Caco-2 (cell line): ENCODE results near the gene RTF1. TPM values are rescaled to one million over a fixed set of nuclear protein-coding genes. Genes with fewer than 3 reads are reported as not detected.

ENCODE experiments used
- BruUV-seq: library from RNA; stranded (reverse); fragments of 400-500 nt; replicated peaks from 2 replicates; lab custom pipeline; 2021; lab: Mats Ljungman, UMichigan
- CTCF ChIA-PET: fragments of 300-600 bp; sonication (Branson Sonifier 250); formaldehyde crosslinking; loops from one replicate; lab custom pipeline; 2022; ENCODE audit warnings: antibody characterized with exemption; lab: Charles Lee
- POLR2A ChIA-PET: fragments of 300-600 bp; sonication (Branson Sonifier 250); formaldehyde crosslinking; loops from one replicate; lab custom pipeline; 2022; ENCODE audit warnings: antibody characterized with exemption; lab: Charles Lee
- DNase-seq, 2 experiments: peaks; one replicate each; pipeline versions ENCODE4 v3.0.0 to v3.0.0-alpha.2; 2020 to 2022
- H3K27me3 ChIP-seq: replicated peaks from 2 replicates; pipeline ENCODE4 v1.6.0; 2011; ENCODE audit warnings: low read length; ENCODE audit not compliant: control insufficient read depth, insufficient read depth
- H3K36me3 ChIP-seq: 2 replicates; pipeline ENCODE4 v1.5.1; 2011; ENCODE audit warnings: low read length; ENCODE audit not compliant: control insufficient read depth, insufficient read depth
- H3K4me1 ChIP-seq: fragments of 250-450 bp; sonication (Bioruptor Pico); 2 replicates; pipeline ENCODE4 v1.5.1; 2020; ENCODE audit warnings: mild to moderate bottlenecking
- H3K4me3 ChIP-seq: 2 replicates; pipeline ENCODE4 v1.5.1; 2011; ENCODE audit warnings: low read depth, mild to moderate bottlenecking, control low read depth, low read length
- H3K9me3 ChIP-seq: fragments of 250-450 bp; sonication (Bioruptor Pico); 2 replicates; pipeline ENCODE4 v1.5.1; 2020; ENCODE audit warnings: mild to moderate bottlenecking, moderate library complexity
- H3K27ac Mint-ChIP-seq: one replicate; pipeline ENCODE4 v1.8.0; 2022; ENCODE audit warnings: mixed read lengths; ENCODE audit not compliant: unreplicated experiment
- H3K27me3 Mint-ChIP-seq: one replicate; pipeline ENCODE4 v1.8.0; 2022; ENCODE audit warnings: mixed read lengths; ENCODE audit not compliant: insufficient read depth, unreplicated experiment
- H3K36me3 Mint-ChIP-seq: one replicate; pipeline ENCODE4 v1.8.0; 2022; ENCODE audit warnings: mild to moderate bottlenecking, mixed read lengths; ENCODE audit not compliant: insufficient read depth, unreplicated experiment
- H3K4me1 Mint-ChIP-seq: one replicate; pipeline ENCODE4 v1.8.0; 2022; ENCODE audit warnings: low read depth, mixed read lengths; ENCODE audit not compliant: unreplicated experiment
- H3K4me3 Mint-ChIP-seq: one replicate; pipeline ENCODE4 v1.8.0; 2022; ENCODE audit warnings: mild to moderate bottlenecking, moderate library complexity, mixed read lengths; ENCODE audit not compliant: unreplicated experiment
- H3K9me3 Mint-ChIP-seq: one replicate; pipeline ENCODE4 v1.8.0; 2022; ENCODE audit warnings: mixed read lengths; ENCODE audit not compliant: unreplicated experiment
- intact Hi-C: fragments of 100-400 bp; cut with micrococcal nuclease; formaldehyde crosslinking; loops from one replicate; pipeline ENCODE4 v1.10.0; 2022; ENCODE audit not compliant: unreplicated experiment
- total RNA-seq: library from RNA; stranded (reverse); gene quantifications from 2 replicates; pipeline ENCODE4 v1.2.3, GENCODE V29; 2022
- TF ChIP-seq, protein P1 (sequence below), 2 experiments: fragments of 200-600 bp in 1 of 2; IDR thresholded peaks; 1 replicate in 1 of 2; 2 replicates in 1 of 2; pipeline versions ENCODE4 v1.5.1 to v1.8.0; 2011 to 2022; ENCODE audit warnings: antibody characterized with exemption in 1 of 2, control low read depth in 1 of 2, inconsistent platforms in 1 of 2, low read depth in 1 of 2, low read length in 1 of 2, mild to moderate bottlenecking in 1 of 2, moderate library complexity in 1 of 2; ENCODE audit not compliant: insufficient read depth in 1 of 2, severe bottlenecking in 1 of 2, unreplicated experiment in 1 of 2

The RTF1 gene
- total RNA-seq, 1 experiment from 2014 or later, result 40.8 TPM

- H3K9me3 Mint-ChIP-seq, result no peaks in the 10 kb centered on the region
- peak overlapping the region; percentile 94 for H3K27ac Mint-ChIP-seq
- Histone ChIP-seq H3K36me3 (no peaks in the 10 kb centered on the region), H3K4me1 (no peaks in the 10 kb centered on the region), H3K4me3 (peak overlapping the region; percentile 94), H3K27me3 (no peaks in the 10 kb centered on the region), H3K9me3 (no peaks in the 10 kb centered on the region)
- BruUV-seq, result TSS peak; percentile 92
- H3K4me3 Mint-ChIP-seq, result peak overlapping the region; percentile 95
- TF ChIP-seq, protein P1, sequence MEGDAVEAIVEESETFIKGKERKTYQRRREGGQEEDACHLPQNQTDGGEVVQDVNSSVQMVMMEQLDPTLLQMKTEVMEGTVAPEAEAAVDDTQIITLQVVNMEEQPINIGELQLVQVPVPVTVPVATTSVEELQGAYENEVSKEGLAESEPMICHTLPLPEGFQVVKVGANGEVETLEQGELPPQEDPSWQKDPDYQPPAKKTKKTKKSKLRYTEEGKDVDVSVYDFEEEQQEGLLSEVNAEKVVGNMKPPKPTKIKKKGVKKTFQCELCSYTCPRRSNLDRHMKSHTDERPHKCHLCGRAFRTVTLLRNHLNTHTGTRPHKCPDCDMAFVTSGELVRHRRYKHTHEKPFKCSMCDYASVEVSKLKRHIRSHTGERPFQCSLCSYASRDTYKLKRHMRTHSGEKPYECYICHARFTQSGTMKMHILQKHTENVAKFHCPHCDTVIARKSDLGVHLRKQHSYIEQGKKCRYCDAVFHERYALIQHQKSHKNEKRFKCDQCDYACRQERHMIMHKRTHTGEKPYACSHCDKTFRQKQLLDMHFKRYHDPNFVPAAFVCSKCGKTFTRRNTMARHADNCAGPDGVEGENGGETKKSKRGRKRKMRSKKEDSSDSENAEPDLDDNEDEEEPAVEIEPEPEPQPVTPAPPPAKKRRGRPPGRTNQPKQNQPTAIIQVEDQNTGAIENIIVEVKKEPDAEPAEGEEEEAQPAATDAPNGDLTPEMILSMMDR (IDR thresholded peaks at IDR 0.05; ENCODE audit: insufficient read depth in 1 of 2, low read depth in 1 of 2, low read length in 1 of 2, severe bottlenecking in 1 of 2, unreplicated experiment in 1 of 2), result no peak
- H3K36me3 Mint-ChIP-seq, result peaks cover 17% of the 10 kb centered on the region
- no peaks in the 10 kb centered on the region for H3K4me1 Mint-ChIP-seq
- POLR2A ChIA-PET, result interaction anchor here (0.6 kb wide), 1 partner anchor 322 kb away, joined by 4 read pairs; no protein-coding TSS in a partner anchor
- CTCF ChIA-PET, result no interaction called here
- intact Hi-C loops, result no loop called here
- no peak for DNase-seq
- H3K27me3 Mint-ChIP-seq, result no peaks in the 10 kb centered on the region
Measured at GRCh38 chr15:41416128-41416741, 660 bp upstream of the RTF1 start.

GRCh38 chr15:41417418-41418195, 712 bp downstream of the RTF1 start:
- peak in 1 of 2 experiments; percentile 57 for DNase-seq
- intact Hi-C loops, result no loop called here

GRCh38 chr15:41423979-41424659, 7.2 kb downstream of the RTF1 start:
- H3K4me1 ChIP-seq, result no peaks in the 10 kb centered on the region
- H3K27me3 ChIP-seq, result no peaks in the 10 kb centered on the region
- peaks cover 7% of the 10 kb centered on the region for H3K4me1 Mint-ChIP-seq
- ChIA-PET POLR2A (no interaction called here), CTCF (no interaction called here)
- DNase-seq, result no peak
- TF ChIP-seq, protein P1 (IDR thresholded peaks at IDR 0.05; ENCODE audit: insufficient read depth in 1 of 2, low read depth in 1 of 2, low read length in 1 of 2, severe bottlenecking in 1 of 2, unreplicated experiment in 1 of 2), result no peak
- H3K27me3 Mint-ChIP-seq, result no peaks in the 10 kb centered on the region
- intact Hi-C loops, result no loop called here
- no peaks in the 10 kb centered on the region for H3K36me3 ChIP-seq
- H3K9me3 Mint-ChIP-seq, result no peaks in the 10 kb centered on the region
- no peaks in the 10 kb centered on the region for H3K9me3 ChIP-seq
- H3K27ac Mint-ChIP-seq, result no peak overlapping the region
- H3K36me3 Mint-ChIP-seq, result no peaks in the 10 kb centered on the region
- no TSS peak for BruUV-seq
- H3K4me3 Mint-ChIP-seq, result no peak overlapping the region
- H3K4me3 ChIP-seq, result no peak overlapping the region

More at GRCh38 chr15:41417418-41418195, 712 bp downstream of the RTF1 start:
- CTCF ChIA-PET, result no interaction called here
- no TSS peak for BruUV-seq
- no peaks in the 10 kb centered on the region for H3K27me3 Mint-ChIP-seq
- Histone ChIP-seq H3K9me3 (no peaks in the 10 kb centered on the region), H3K4me1 (no peaks in the 10 kb centered on the region), H3K4me3 (peak overlapping the region; percentile 94), H3K27me3 (no peaks in the 10 kb centered on the region), H3K36me3 (no peaks in the 10 kb centered on the region)
- POLR2A ChIA-PET, result no interaction called here
- H3K36me3 Mint-ChIP-seq, result peaks cover 17% of the 10 kb centered on the region
- TF ChIP-seq, protein P1 (IDR thresholded peaks at IDR 0.05; ENCODE audit: insufficient read depth in 1 of 2, low read depth in 1 of 2, low read length in 1 of 2, severe bottlenecking in 1 of 2, unreplicated experiment in 1 of 2), result no peak
- no peaks in the 10 kb centered on the region for H3K9me3 Mint-ChIP-seq
- H3K4me1 Mint-ChIP-seq, result no peaks in the 10 kb centered on the region
- peak overlapping the region; percentile 95 for H3K4me3 Mint-ChIP-seq
- peak overlapping the region; percentile 94 for H3K27ac Mint-ChIP-seq
